D721Med (cell line): ENCODE data around the gene TMEM203.

Experiments
- DNase-seq: peaks from one replicate; pipeline ENCODE4 v3.0.0; 2011; ENCODE audit warnings: low spot score; ENCODE audit not compliant: insufficient read length
- FAIRE-seq: peaks from 2 replicates; lab custom pipeline; 2011; peaks lifted over from hg19 to GRCh38; lab: Jason Lieb, UNC
- TF ChIP-seq, protein P1 (sequence below): IDR thresholded peaks from 2 replicates; pipeline ENCODE4 v1.5.1; 2012; ENCODE audit warnings: mild to moderate bottlenecking, control low read depth; ENCODE audit not compliant: insufficient read depth; ENCODE audit errors: missing control alignments

TMEM203 gene

DNA sequence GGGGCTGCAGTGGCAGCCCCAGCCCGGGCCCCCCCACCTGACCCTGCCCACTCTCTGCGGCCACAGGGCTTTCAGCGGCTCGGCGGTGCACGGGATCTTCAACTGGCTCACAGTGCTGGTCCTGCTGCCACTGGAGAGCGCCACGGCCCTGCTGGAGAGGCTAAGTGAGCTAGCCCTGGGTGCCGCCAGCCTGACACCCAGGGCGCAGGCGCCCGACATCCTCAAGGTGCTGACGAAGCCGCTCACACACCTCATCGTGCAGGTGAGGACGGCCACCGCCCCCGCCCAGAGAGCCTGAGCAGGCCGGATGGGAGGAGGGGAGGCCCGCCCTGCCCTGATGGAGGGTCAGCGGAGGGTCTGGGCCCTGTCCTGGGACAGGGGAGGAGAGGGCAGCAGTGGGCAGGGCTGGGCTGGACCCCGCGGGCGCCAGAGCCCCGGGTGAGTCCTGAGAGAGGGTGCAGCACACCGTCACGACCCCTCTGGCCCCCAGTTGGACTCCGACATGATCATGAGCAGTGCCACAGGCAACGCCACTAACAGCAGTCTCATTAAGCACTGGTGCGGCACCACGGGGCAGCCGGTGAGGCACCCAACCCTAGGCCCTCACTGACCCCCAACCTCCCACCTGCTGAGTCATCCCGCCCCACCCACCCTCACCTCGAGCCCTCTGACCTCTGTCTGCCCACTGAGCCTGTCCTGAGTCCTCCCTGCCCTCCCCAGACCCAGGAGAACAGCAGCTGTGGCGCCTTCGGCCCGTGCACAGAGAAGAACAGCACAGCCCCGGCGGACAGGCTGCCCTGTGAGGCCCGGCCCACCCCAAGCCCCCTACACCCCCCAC lies 27.9 kb upstream of the TMEM203 start:
- DNase-seq: no peak
- FAIRE-seq: no peak
- TF ChIP-seq, protein P1, sequence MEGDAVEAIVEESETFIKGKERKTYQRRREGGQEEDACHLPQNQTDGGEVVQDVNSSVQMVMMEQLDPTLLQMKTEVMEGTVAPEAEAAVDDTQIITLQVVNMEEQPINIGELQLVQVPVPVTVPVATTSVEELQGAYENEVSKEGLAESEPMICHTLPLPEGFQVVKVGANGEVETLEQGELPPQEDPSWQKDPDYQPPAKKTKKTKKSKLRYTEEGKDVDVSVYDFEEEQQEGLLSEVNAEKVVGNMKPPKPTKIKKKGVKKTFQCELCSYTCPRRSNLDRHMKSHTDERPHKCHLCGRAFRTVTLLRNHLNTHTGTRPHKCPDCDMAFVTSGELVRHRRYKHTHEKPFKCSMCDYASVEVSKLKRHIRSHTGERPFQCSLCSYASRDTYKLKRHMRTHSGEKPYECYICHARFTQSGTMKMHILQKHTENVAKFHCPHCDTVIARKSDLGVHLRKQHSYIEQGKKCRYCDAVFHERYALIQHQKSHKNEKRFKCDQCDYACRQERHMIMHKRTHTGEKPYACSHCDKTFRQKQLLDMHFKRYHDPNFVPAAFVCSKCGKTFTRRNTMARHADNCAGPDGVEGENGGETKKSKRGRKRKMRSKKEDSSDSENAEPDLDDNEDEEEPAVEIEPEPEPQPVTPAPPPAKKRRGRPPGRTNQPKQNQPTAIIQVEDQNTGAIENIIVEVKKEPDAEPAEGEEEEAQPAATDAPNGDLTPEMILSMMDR: no peak

- no peak for FAIRE-seq
These were observed 27.1 kb upstream of the TMEM203 start for GRCh38 chr9:137232510-137232909.

GRCh38 chr9:137232101-137232500 lies 26.7 kb upstream of the TMEM203 start:
- no peak for DNase-seq
- FAIRE-seq: no peak
- TF ChIP-seq, protein P1: no peak

More at GRCh38 chr9:137232510-137232909, 27.1 kb upstream of the TMEM203 start:
- TF ChIP-seq, protein P1: no peak
- no peak for DNase-seq

DNA sequence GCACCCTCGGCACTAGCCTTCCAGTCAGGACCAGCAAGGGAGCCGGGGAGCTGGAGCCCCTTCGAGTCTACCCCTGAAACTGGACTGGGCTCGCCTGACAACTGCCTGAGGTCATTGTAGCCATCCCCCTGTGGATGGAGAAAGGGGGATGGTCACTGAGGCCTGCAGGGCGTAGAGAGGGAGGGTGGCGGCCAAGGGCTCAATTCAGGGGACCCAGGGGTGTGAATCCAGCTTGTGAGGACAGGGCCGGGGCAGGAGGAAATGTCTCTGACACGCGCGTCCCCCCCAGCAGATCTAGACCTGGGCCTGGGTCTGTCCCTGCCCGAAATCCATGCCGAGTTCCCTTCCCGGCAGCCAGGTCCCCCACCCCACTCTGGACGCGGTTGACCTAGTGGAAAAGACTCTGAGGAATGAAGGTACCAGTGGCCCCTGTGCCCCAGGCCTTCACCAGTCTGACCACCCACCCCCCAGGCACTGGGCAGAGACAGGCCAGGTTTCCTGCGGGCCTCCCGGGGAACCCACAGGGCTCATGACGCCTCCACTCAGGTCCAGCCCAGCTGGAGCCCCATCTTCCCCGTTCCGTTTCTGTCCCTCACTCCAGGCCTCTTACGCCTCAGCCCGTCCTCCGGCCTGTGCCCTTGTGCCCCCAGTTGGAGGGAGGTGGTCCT lies 26.1 kb upstream of the TMEM203 start:
- TF ChIP-seq, protein P1: no peak
- DNase-seq (no peak), FAIRE-seq (no peak)

GRCh38 chr9:137230705-137231371 lies 25.4 kb upstream of the TMEM203 start, which contains the start of gene SLC34A3:
SLC34A3 (plus strand) TSS chr9:137230901; CDS start chr9:137231703, 802 bp downstream.
- DNase-seq: no peak
- FAIRE-seq: no peak
- TF ChIP-seq, protein P1: no peak

DNA sequence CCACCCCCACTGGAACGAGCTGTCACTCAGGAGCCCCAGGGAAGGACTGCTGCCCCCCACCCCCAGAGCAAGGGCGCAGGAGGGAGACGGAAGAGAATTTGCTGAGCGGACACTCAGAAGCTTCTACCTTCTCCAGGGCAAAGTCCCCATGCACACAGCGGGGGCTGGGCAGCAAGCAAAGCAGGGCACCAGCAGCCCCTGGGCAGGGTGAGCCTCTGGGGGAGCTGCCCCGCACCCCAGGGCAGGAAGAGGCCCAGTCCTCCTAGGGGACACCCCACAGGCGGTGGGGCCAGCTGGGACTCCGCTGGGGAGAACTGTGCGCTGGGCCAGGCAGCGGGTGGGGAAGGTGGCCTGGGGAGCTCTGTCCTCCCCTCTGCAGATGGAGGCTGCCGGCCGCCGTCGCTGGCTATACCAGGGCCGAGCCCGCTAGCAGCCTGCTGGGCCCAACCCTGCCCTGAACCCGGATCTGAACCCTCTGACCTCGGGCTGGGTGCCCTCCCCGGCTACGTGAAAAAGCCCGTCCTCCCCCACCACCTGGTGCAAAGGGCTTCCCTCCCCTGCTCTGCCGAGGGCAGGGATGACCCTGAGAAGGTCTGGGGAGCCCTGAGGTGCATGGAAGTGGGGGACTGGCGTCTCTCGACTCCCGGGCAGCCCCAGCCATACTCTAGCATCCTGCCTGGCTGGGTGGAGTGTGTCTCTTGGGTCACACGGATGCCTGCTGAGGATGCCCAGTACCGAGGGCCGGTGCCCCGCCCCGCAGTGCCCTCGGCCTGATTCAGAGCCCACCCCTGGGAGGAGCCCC lies 24.7 kb upstream of the TMEM203 start:
- FAIRE-seq (no peak), DNase-seq (no peak)
- TF ChIP-seq, protein P1: no peak
